Limb (tissue), 2 donors: ENCODE data around the gene KCTD21.
"Not testable (repeated sequence)": the region's sequence is repeated elsewhere in the genome, so short reads cannot be mapped to it uniquely, and the experiment has no call there.

Experiments
- DNase-seq, 2 donors: peaks; one replicate each; pipeline ENCODE4 v3.0.0-alpha.2; 2016; ENCODE audit errors: extremely low spot score in 2 of 2

KCTD21 gene

DNA sequence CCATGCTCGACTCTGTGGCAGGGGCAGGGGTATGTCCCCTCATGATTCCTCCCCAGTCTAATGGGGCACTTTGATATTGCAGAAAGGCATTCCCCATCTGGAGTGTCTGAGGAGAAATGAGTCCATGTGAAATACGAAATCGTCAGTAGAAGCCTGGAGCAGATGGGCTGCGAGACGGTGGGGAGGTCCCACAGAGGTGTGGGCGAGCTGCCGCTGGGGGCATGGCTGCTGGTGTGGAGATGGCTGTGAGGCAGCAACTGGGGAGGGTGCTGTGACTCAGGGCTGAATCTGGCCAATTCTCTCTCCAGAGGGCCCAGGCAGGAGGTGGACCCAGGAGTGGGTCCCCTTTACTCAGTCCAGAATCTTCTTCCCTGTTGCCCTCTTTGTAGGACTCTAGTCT is 11.2 kb downstream of the KCTD21 start:
- no peak for DNase-seq

DNA sequence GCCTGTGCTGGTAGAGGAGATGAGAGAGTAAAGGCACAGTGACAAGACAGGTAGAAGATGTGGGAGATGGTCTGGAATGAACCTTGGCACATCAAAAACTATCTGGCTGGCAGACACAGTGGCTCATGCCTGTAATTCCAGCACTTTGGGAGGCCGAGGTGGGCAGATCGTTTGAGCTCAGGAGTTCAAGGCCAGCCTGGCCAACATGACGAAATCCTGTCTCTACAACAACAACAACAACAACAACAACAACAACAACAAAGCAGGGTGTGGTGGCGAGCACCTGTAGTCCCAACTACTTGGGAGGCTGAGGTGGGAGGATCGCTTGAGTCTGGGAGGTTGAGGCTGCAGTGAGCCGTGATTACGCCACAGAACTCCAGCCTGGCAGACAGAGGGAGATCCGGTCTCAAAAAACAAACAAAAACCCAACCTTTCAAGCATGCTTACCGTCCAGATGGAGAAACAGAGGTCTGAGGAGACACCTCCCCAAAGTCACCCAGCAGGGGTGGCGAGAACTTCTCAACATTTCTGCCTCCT is 11.8 kb downstream of the KCTD21 start:
- no peak for DNase-seq

DNA sequence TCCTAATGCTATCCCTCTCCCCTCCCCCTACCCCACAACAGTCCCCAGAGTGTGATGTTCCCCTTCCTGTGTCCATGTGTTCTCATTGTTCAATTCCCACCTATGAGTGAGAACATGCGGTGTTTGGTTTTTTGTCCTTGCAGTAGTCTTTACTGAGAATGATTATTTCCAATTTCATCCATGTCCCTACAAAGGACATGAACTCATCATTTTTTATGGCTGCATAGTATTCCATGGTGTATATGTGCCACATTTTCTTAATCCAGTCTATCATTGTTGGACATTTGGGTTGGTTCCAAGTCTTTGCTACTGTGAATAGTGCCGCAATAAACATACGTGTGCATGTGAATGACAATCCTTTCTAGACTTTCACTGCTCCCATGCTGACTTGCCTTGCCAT is 12.6 kb downstream of the KCTD21 start:
- DNase-seq = not testable (repeated sequence)

DNA sequence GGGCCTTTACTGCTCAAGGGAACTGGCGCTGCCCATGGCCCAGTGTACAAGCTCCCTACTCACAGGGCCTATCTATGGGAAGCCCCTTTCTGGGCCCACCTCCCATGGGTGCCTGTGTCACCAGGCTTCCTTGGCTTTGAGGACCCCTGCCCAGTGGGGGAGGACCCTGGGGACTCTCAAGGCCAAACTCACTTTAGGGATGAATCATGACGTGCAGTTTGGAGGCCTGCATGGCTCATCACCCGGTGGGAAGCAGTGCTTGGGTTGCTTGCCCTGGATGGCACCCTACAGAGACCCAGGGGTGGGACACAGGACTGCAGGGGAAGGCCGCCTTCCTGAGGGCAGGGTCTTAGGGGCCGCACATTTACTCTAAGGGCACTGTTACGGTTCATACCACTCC is 16.5 kb downstream of the KCTD21 start:
- DNase-seq = no peak

DNA sequence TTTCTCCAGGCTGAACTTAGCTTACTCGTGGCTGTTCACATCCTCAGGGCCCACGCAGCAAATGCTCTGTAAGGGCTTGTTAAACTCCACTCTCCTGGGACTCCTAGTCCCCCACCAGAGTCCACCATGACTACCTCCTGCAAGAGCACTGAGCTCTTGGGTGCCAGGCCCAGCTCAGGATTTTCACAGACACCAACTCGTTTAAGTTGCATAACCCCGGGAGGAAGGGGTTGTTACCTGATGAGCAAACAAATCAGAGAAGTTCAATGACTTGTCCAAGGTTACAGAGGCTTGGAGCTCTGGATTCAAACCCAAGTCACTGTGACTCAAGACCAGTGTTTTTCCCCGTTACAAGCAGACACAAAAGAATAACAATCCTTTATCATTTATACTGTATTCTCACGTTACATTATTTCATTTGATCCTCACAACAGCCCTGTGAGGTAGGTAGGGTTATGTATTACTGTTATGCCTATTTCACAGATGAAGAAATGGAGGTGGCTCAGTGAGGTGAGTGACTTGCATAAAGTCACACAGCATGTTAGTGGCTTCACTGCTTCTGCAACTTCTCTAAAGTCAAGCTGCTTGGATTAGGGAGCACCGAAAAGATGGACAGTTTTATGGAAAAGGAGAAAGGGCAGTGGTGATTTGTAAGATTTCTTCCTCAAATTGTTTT is 17.4 kb downstream of the KCTD21 start:
- DNase-seq = no peak

DNA sequence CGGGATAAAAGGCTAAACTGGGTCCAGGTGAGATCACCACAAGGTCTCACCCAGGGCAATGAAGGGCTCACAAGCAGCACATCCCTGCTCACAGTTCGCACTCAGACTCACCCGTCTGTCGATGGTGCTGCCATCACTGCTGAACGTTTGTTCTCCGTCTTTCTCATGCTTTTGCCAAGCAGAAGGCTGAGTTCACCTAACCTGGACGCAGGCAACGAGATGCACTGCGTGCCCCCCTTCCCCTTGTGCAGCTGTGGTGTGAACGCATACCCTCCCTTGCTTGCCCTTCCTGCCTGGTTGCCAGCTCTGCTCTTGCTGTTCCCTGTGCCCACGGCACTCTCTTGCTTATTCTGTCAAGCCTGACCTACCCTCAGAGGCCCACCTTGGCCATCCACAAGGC is 18.0 kb downstream of the KCTD21 start:
- DNase-seq = no peak

DNA sequence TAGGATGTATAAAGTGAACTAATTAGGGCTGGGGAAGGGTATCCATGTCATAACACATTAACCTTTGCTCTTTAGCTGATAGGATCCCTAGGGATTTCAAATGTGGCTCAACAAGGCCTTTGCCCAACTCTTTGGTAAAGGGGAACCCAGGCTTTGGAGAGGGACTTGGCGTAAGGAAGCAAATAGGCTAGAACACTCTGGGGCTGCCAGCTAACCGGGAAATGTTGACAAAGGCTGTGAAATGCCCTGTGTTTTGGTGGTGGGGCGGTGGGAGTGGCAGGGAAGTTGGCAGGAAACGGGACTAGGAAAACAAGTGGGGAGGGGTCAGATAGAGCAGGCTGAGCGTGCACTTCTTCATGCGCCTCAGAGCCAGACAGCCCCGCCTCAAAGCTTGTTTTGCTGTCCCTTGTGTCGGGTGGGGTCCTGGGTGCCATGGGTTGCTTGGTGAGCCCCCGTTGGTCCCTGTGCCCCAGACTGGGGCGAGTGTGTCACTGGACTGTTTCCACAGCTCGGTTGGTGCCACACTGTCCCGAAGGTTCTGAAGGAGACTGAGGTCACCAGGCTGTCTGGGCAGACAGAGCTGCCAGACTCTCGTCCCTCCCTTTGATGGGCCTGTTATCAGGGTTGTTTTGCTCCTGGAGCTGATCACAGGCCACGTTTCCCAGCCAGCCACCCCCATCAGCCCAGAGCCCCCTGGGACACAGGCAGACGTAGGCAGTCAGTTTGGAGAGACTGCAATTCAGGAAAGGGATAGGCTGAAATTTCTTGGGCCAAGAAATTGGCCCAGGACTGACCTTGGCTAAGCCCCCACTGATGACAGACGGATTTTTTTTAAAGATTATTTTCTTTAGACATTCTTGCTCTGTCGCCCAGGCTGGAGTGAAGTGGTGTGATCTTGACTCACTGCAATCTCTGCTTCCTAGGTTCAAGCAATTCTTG is 19.6 kb downstream of the KCTD21 start:
- DNase-seq = peak in 1 of 2 donors; percentile 47

DNA sequence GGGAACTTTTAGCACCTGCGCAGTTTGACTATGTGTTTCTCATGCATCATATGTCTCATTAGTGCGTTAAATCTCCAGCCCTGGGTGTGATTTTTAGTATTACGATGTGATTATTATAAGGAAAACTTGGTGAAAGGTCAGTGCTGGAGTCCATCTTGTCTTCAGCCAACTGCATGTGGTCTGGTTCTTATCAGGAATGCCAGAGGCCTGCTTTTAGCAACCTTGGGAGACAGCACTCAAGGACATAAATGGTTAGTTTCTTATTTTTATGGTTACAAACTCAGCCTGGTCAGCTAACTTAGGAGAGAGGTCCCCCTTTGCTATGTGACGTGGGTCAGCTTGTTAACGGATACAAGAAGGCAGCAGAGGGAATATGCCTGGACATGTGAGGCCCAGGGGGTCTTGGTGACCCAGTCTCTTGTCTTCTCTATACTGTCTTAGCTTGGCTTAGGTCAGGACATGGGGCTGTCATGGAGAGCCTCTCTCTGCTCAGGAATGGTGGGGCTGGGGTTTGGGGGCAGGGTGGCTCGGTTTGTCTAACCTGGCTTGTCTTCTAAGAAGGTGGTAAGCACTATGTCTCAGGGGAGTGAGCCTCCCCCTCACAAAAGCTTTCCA is 21.5 kb downstream of the KCTD21 start:
- no peak for DNase-seq

DNA sequence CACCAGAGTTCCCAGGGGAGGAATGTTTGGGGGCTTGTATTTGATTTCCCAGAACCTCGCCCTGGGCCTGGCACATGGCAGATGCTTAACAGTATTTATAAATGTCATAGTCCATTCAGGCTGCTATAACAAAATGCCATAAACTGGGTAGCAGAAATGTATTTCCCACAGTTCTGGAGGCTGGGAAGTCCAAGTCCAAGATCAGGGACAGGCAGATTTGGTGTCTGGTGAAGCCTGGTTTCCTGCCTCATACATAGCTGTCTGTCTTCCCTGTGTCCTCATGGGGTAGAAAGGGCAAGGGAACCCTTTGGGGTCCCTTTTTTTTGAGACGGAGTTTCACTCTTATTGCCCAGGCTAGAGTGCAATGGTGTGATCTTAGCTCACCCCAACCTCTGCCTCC is 24.0 kb downstream of the KCTD21 start:
- no peak for DNase-seq

DNA sequence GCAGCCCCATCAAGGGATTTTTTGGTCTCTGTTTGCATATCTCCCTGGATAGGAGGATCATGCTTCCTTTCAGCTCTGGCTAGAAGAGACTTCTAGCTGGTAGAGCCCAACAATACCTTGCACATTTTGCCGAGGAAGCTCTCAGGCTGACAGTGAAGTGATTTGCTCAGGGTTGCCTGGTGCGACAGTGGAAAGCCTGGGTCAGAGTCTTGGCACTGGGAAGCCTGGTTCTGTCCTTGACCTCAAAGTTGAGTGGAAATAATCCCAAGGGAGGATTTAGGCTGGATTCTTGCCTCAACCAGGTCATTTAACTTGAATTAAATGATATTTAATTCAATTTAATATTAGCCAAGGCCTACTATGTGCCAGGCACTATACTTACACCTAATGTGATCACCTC is 24.6 kb downstream of the KCTD21 start:
- DNase-seq = no peak

DNA sequence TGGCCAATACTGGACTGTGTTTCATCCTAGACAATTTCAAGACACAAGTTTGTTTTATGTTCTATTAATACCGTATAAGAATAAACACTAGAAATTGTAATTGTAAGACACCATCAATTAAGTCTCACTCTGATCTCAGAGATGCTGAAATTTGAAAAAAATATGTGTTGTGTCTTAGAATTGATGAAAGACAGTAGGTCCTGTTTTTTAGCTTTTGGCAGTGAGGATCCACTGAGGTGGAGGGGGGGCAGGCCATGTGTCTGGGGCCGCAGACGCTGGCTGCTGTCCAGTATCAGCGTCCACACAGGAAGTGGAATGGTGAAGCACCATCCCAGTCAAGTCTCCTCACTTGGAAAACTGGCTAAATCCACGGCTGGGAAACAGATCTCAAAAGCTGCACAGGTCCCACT is 26.5 kb downstream of the KCTD21 start:
- DNase-seq = no peak

DNA sequence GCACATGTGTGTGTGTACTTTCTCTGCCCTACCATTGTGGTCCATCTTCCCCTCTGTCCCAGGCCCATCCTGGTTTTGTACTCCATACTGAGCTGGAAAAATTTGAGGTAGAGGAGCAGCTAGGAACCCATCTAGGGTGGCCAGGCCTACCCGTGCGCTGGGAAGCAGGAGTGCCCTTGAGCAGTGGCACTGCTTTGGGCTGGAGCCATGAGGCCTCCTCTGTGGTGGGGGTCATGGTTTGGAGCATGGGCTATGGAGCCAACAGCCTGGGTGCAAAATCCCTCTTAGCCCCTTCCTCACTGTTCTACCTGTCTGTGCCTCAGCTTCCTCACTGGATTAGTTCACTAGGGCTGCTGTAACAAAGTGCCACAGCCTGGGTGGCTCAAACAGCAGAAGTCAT is 27.1 kb downstream of the KCTD21 start:
- DNase-seq = no peak

DNA sequence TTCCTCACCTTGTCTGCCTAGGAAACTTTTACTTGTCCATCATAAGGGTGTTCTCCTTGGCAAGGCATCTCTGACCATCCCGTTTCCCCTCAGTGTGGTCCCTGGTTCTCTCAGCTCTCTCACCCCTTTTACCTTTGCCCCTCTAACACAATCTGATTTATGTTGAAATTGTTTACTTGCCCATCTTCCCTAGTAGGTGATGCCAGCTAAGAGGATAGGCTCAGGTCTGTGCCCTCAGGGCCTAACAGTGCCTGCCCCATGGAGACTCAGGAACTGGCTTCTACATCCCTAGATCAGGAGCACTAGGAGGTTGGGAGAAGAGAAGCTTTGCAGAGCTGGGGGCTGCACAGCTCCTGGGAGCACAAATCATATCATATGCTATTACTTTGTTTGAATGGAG is 27.9 kb downstream of the KCTD21 start:
- DNase-seq = no peak

DNA sequence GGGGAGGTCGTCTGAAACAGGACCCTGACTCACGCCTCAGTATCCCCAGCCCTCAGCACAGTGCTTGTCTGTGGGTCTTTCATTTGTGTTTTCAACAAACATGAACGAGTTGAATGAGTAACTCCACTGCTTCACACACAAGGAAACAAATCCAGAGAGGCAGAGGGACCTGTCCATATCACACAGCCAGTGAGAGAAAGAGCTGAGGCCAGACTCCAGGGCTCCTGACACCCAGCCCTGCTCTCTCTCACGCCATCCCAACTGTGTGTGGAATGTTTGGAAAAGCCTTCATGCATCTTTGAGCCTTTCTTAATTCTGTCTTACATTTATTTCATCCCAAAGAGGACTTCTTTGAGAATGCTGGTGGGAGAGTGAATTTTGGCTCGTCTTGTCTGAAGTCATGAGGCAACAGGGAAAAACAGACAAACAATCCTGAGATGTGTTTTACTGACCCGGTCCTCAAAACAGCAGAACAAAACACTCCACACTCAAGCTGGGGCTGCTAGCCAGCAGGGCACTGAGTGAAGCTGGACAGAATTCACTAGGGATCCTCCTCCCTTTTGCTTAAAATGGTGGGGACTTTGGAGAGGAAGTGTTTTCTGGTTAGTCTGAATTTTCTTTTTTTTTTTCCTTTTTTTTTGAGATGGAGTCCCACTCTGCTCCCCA is 29.3 kb downstream of the KCTD21 start:
- DNase-seq = no peak

DNA sequence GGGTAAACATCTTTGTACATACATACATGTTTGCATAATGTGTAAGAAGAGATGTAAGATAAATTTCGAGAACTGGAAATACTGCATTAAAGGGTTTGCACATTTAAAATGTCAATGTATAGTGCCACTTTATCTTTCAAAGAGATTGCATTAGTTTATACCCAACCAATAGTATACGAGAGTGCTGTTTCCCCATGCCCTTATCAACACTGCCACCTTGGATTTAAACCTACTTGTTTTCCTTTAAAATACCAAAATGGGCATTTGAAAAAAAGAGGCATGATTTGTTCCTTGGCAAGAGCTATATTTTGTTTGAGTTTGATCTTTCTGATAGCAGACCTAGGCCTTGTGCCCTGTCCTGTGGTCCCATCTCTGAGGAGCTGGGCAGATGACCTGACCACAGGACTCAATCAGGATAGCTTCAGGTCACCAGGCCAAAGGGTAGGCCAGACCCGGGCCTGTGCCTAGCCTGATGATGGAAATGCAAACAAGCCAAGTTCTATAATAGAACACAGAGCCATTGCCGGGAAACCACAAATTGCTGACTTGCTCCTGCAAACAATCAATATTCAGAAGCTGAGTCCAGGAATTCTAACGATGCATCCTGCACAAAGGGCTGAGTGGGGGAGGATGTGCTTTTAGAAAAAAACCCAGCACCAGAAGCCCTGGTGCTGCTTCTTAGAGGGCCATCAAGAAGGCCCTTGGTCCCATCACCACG is 32.1 kb downstream of the KCTD21 start:
- no peak for DNase-seq

DNA sequence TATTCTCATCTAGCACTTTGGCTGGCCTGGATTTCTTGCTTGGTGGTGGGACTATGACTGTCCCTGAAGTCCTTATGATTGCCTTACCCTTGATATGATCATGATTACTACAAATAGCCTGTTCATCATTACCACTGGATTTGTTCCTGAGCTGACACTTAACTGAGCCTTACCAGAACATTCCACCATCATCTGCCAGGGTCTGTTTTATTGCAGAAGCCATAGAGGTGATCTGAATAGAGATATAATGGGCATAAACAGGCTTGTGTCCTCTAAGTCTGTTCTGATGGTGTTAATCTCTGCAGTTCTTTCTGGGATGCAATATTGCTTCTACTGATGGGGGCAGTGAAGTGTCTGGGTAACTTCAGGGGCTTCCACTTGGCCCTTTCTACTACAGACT is 36.6 kb downstream of the KCTD21 start:
- DNase-seq = no peak

DNA sequence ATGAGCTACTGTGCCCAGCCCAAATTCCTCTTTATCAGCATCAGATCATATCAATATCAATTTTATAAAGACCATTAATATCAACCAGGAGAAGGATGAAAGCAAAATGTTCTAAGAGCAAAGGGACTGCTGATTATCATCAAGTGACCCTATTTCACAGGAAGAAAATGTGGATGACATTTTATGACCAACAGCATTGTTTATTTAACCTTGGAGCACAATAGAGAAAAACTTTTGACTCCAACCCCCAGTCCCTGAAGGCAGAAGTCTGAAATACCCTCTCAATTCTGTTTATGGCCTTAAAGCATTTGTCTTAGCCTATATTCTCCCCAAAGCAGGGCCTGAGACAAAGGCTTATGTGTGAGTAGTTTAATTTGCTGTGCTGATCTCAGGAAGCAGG is 37.7 kb downstream of the KCTD21 start:
- no peak for DNase-seq

DNA sequence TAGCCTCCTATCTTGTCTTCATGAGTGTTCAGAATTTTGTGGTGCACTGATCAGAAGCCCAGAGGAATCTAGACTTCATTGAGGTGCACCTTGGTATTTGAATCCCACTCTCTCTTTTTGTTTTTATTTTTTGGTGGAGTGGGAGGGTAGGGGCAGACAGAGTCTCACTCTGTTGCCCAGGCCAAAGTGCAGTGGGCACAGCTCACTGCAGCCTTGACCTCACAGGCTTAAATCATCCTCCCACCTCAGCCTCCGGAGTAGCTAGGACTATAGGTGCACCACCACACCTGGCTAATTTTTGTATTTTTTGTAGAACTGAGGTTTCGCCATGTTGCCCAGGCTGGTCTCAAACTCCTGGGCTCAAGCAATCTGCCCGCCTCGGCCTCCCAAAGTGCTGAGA is 38.1 kb downstream of the KCTD21 start:
- no peak for DNase-seq

DNA sequence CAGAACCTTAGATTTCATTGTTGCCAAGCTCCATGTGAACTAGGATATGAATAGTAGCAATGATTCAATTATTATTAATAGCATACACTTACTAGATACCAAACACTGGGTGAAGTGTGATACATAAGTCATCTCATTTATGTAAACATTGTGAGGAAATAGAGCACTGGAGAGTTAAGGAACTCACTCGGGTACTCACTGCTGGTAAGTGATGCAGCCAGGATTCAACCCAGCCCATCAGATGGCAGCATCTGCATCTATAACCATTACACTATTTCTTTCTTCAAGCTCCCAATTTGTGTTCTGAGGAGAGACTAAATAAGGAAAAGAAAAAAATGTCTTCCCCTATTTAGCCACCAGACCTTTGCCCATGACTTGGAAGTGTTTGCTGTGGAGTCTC is 38.8 kb downstream of the KCTD21 start:
- DNase-seq = no peak

DNA sequence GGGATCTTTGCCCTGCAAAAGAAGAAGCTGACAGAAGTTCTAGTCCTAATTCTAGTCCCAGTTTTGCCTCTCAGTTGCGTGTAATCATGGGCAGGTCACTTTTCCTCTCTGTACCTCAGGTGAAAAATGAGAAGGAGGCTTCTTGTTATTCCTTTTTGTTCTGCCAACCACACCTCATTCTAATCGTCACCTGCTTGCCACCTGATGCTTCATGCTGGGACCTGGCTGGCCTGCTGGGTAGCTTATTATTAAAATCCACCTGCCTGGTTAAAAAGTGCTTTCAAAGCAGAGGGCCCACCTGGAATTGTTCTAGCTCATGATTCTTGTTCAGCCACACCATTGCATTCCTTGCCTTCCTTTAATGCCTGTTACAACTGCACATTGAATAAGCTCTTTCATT is 40.6 kb downstream of the KCTD21 start:
- DNase-seq = no peak

DNA sequence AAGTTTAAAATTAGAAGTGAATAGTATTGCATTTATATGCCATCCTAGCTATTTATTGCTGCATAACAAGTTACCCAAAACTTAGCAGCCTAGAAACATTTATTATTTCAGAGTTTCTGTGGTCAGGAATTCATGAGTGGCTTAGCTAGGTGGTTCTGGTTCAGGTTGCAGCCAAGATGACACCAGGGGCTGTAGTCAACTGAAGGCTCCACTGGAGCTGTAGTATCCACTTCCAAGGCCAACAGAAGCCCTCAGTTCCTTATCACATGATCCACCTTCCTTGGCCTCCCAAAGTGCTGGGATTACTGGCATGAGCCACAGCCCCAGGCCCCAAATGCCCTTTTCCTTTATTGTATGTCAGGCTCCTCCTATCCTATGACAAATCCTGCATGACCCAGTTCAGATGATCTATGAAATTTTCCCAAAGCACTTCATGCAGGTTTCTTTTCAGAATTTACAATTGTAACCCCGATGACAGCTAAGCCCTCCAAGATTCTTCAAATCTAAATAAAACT is 42.9 kb downstream of the KCTD21 start:
- DNase-seq = no peak
